Peyer's patch (tissue), 4 donors: ENCODE measurements around the gene TEAD1. TPM values are rescaled to one million over a fixed set of nuclear protein-coding genes. Genes with fewer than 3 reads are reported as not detected.

Experiments used
- DNase-seq, 3 donors: peaks; one replicate each; pipeline ENCODE4 v3.0.0-alpha.2; 2017 to 2019
- H3K27ac ChIP-seq, 4 donors: fragments of 200-600 bp; sonication (generic); one replicate each; pipeline ENCODE4 v1.5.1; 2016 to 2019
- H3K27me3 ChIP-seq, 2 donors: fragments of 200-600 bp; sonication (generic); one replicate each; pipeline ENCODE4 v1.5.1; 2019
- H3K36me3 ChIP-seq, 3 donors: fragments of 200-600 bp; sonication (generic); one replicate each; pipeline ENCODE4 v1.5.1; 2016 to 2019
- H3K4me1 ChIP-seq, 4 donors: fragments of 200-600 bp; sonication (generic); one replicate each; pipeline ENCODE4 v1.5.1; 2016 to 2019
- H3K4me3 ChIP-seq, 4 donors: fragments of 200-600 bp; sonication (generic); 1 replicate in 3 of 4; 2 replicates in 1 of 4; pipeline ENCODE4 v1.5.1; 2016 to 2019; ENCODE audit warnings: mild to moderate bottlenecking in 1 of 4
- H3K9me3 ChIP-seq, 4 donors: fragments of 200-600 bp; sonication (generic); one replicate each; pipeline ENCODE4 v1.5.1; 2016 to 2019; ENCODE audit warnings: mild to moderate bottlenecking in 1 of 4
- POLR2A ChIP-seq, 2 donors: fragments of 450-650 bp; IDR thresholded peaks; one replicate each; pipeline ENCODE4 v1.5.1; 2017; ENCODE audit warnings: antibody characterized with exemption in 2 of 2, mild to moderate bottlenecking in 2 of 2, moderate library complexity in 2 of 2
- total RNA-seq, 4 donors: library from RNA; depleted of rRNA; stranded (reverse); fragments of >200 nt; gene quantifications; one replicate each; pipeline ENCODE4 v1.1.0, GENCODE V29; 2016
- TF ChIP-seq, protein P1 (sequence below), 6 experiments: fragments of 450-650 bp in 4 of 6; fragments of 200-600 bp in 2 of 6; sonication (generic) in 1 of 6; IDR thresholded peaks; one replicate each; pipeline ENCODE4 v1.5.1; 2017 to 2019; ENCODE audit warnings: antibody characterized with exemption in 6 of 6, mild to moderate bottlenecking in 3 of 6, moderate library complexity in 1 of 6

Gene TEAD1
- total RNA-seq, 4 donors from 2014 or later = 34.5 to 125 (median 65.1) TPM

DNA sequence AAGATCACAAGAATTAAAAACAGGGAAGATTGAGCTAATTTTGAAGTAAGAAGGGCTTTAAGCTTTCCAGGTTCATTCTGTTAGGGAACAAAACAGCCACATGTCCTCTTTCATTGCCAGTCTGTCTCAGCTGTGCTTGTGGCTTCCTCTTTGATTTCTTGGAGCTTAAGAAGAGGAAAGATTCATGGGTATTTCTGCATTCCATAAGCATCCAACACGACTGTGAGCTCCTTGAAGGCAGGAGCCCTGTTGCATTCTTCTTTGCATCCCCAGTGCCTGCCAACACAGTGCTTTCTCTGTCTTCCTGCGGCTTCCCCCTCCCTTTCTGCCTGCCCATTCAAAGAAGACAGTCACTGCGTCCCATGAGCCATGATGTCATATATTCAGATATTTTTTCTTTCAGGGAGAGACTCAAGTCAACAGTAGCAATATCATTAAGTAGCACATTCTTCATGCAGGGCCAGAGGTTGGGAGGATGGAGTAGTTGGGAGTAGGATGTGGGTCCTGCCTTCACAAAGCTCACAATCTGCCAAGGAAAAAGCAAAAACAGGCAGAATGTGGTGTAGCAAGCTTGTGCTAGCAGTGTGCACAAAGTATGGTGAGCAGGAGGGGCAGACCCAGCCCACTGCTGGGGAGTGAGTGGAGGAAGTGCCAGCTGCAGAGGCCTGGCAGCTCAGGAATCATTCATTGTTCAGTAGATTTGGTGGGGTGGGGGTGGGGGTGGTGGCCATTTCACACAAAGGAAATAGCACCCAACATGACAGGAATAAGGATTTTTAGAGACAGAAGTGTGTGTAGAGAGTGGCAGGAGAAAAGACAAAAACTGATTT, 172.8 kb downstream of the TEAD1 start:
- Histone ChIP-seq H3K4me3 (no peak overlapping the region), H3K9me3 (no peaks in the 10 kb centered on the region), H3K4me1 (peaks cover 0 to 30% (median 0%) of the 10 kb centered on the region in 4 donors), H3K27me3 (no peaks in the 10 kb centered on the region), H3K27ac (peak overlapping the region in 2 of 4 donors; percentile 76 to 78), H3K36me3 (no peaks in the 10 kb centered on the region)
- no peak for TF ChIP-seq POLR2A (IDR thresholded peaks at IDR 0.05)
- TF ChIP-seq, protein P1, sequence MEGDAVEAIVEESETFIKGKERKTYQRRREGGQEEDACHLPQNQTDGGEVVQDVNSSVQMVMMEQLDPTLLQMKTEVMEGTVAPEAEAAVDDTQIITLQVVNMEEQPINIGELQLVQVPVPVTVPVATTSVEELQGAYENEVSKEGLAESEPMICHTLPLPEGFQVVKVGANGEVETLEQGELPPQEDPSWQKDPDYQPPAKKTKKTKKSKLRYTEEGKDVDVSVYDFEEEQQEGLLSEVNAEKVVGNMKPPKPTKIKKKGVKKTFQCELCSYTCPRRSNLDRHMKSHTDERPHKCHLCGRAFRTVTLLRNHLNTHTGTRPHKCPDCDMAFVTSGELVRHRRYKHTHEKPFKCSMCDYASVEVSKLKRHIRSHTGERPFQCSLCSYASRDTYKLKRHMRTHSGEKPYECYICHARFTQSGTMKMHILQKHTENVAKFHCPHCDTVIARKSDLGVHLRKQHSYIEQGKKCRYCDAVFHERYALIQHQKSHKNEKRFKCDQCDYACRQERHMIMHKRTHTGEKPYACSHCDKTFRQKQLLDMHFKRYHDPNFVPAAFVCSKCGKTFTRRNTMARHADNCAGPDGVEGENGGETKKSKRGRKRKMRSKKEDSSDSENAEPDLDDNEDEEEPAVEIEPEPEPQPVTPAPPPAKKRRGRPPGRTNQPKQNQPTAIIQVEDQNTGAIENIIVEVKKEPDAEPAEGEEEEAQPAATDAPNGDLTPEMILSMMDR (IDR thresholded peaks at IDR 0.05) = no peak
- DNase-seq = no peak

DNA sequence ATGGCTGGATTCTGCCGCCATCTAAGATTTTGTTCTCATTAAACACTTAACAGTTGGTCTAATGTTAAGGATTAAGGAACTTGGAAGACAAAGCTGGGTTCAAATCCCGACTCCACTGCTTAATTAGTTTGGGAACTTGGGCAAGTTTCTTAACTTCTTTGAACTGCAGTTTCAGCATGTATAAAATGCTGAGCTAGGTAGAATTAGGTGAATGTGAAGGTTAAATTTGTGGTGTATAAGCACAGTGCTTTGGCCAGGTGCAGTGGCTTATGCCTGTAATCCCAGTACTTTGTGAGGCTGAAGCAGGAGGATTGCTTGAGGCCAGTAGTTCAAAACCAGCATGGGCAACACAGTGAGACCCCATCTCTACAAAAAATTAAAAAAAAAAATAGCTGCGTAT, 174.2 kb downstream of the TEAD1 start:
- no peak overlapping the region for H3K27ac ChIP-seq
- H3K9me3 ChIP-seq = no peaks in the 10 kb centered on the region
- peaks cover 0 to 31% (median 2%) of the 10 kb centered on the region in 4 donors for H3K4me1 ChIP-seq
- no peak for DNase-seq
- no peaks in the 10 kb centered on the region for H3K27me3 ChIP-seq
- H3K36me3 ChIP-seq = no peaks in the 10 kb centered on the region
- TF ChIP-seq, protein P1 (IDR thresholded peaks at IDR 0.05) = no peak
- TF ChIP-seq POLR2A (IDR thresholded peaks at IDR 0.05) = no peak
- no peak overlapping the region for H3K4me3 ChIP-seq

DNA sequence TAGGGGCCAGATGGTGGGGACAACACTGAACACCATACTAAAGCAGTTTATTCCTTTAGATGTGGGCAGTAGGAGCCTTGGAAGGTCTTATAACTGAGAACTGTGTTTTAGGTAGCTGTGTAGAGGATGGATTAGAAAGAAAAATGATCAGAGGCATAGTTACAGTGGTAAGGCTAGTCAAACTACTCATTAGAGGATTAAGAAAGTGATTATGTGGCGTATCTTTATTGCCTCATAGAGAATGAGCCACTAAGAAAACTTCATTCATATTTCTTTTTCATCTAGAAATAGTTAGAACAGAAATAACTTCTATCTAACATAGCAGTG, 179.1 kb downstream of the TEAD1 start:
- DNase-seq = no peak
- Histone ChIP-seq H3K4me1 (peaks cover 0 to 37% (median 2%) of the 10 kb centered on the region in 4 donors), H3K27ac (peak overlapping the region in 3 of 4 donors; percentile 54 to 89 (median 83)), H3K4me3 (no peak overlapping the region), H3K36me3 (no peaks in the 10 kb centered on the region), H3K27me3 (no peaks in the 10 kb centered on the region), H3K9me3 (no peaks in the 10 kb centered on the region)
- TF ChIP-seq POLR2A (IDR thresholded peaks at IDR 0.05) = no peak
- TF ChIP-seq, protein P1 (IDR thresholded peaks at IDR 0.05) = no peak

DNA sequence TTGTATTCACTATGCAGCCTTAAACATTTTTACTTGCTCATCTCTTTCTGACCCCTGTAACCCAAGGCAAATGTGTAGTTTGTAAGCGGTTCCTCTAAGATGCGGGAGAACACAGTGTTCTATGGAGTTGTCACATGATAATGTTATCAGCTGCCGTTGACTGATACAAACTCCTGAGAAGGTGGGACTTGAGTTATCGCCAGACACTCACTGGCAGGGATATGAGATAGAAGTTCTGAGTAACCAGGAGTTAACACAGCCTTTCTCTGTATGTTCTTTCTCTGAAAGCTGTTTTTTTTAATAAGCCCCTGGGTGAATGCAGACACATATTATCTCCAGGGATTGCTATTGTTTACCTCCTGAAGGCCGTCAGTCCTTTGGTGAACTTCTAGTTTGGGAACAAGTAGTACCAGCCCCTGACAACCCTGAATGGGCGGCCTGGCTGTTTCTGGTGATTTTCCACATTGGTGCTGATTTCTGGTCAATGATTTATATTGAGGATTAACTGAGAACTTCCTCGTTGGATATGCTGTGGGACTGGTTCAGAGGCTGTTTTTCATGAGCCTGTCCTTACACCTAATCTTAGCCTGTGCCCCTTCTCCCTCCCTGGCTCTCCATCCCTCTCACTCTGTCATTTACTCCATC, 179.6 kb downstream of the TEAD1 start:
- TF ChIP-seq, protein P1 (IDR thresholded peaks at IDR 0.05) = peak in 1 of 6 experiments; percentile 12
- peak; percentile 29 to 47 for TF ChIP-seq POLR2A (IDR thresholded peaks at IDR 0.05)
- Histone ChIP-seq H3K9me3 (no peaks in the 10 kb centered on the region), H3K4me1 (peaks cover 0 to 37% (median 2%) of the 10 kb centered on the region in 4 donors), H3K4me3 (no peak overlapping the region), H3K36me3 (no peaks in the 10 kb centered on the region), H3K27me3 (no peaks in the 10 kb centered on the region), H3K27ac (peak overlapping the region in 3 of 4 donors; percentile 54 to 89 (median 83))
- peak in 1 of 3 donors; percentile 73 for DNase-seq

DNA sequence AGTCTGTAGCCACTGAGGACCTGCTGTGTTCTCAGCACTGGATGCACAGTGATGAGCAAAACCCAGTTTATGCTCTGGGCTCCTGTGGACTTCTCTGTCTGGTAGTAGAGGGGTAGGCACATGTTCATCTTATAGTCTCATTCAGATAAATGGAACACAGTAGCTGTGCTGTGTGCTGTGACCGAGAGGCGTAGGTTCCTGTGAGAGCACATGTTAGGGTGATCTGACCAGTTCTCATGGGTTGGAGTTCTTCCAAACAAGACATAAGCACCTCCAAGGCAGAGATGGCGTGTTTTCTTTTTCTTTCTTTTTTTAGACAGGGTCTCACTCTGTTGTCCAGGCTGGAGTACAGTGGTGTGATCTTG, 180.1 kb downstream of the TEAD1 start:
- Histone ChIP-seq H3K9me3 (no peaks in the 10 kb centered on the region), H3K27ac (peak overlapping the region in 3 of 4 donors; percentile 54 to 89 (median 83)), H3K4me1 (peaks cover 0 to 37% (median 2%) of the 10 kb centered on the region in 4 donors), H3K36me3 (no peaks in the 10 kb centered on the region), H3K4me3 (no peak overlapping the region), H3K27me3 (no peaks in the 10 kb centered on the region)
- no peak for DNase-seq
- TF ChIP-seq POLR2A (IDR thresholded peaks at IDR 0.05) = no peak
- TF ChIP-seq, protein P1 (IDR thresholded peaks at IDR 0.05) = no peak
